NCI-H146 treated with DMSO at 0.1 percent for 48 hours (cell line): ENCODE data around the gene COPG1.
"Not testable (repeated sequence)": the region's sequence is repeated elsewhere in the genome, so short reads cannot be mapped to it uniquely, and the experiment has no call there.

ENCODE experiments used
- DNase-seq: peaks from one replicate; lab custom pipeline; 2025; ENCODE audit not compliant: unreplicated experiment; lab: John Stamatoyannopoulos, UW

The COPG1 gene

GRCh38 chr3:129239991-129240390, 9.4 kb upstream of the COPG1 start:
- DNase-seq: no peak

GRCh38 chr3:129240436-129240835, 9.0 kb upstream of the COPG1 start:
- no peak for DNase-seq

- no peak for DNase-seq
Measured at GRCh38 chr3:129245141-129245540, 4.3 kb upstream of the COPG1 start.

GRCh38 chr3:129245641-129246306, 3.6 kb upstream of the COPG1 start:
- peak; percentile 96 for DNase-seq

- DNase-seq: no peak
Measured at GRCh38 chr3:129246636-129247035, 2.8 kb upstream of the COPG1 start.

- DNase-seq: no peak
Measured at GRCh38 chr3:129248286-129248979, 973 bp upstream of the COPG1 start.

- DNase-seq: no peak
Measured at GRCh38 chr3:129252748-129253147, 3.3 kb downstream of the COPG1 start.

GRCh38 chr3:129254536-129255230, 5.3 kb downstream of the COPG1 start:
- DNase-seq: no peak

- no peak for DNase-seq
Measured at GRCh38 chr3:129256270-129256669, 6.9 kb downstream of the COPG1 start.

- no peak for DNase-seq
Measured at GRCh38 chr3:129257609-129258008, 8.2 kb downstream of the COPG1 start.

GRCh38 chr3:129259612-129260477, 10.4 kb downstream of the COPG1 start:
- no peak for DNase-seq

GRCh38 chr3:129260606-129261005, 11.2 kb downstream of the COPG1 start:
- no peak for DNase-seq

GRCh38 chr3:129261894-129262293, 12.5 kb downstream of the COPG1 start:
- DNase-seq: no peak

- no peak for DNase-seq
Measured at GRCh38 chr3:129263161-129263910, 13.9 kb downstream of the COPG1 start.

GRCh38 chr3:129264994-129265393, 15.6 kb downstream of the COPG1 start:
- DNase-seq: not testable (repeated sequence)

- DNase-seq: no peak
Measured at GRCh38 chr3:129266651-129267050, 17.2 kb downstream of the COPG1 start.

GRCh38 chr3:129268396-129268795, 19.0 kb downstream of the COPG1 start:
- no peak for DNase-seq

- DNase-seq: no peak
Measured at GRCh38 chr3:129271674-129272073, 22.3 kb downstream of the COPG1 start.

- DNase-seq: no peak
Measured at GRCh38 chr3:129276385-129276784, 27.0 kb downstream of the COPG1 start.

- DNase-seq: no peak
Measured at GRCh38 chr3:129277829-129278271, 28.4 kb downstream of the COPG1 start.
